HUES64 (cell line): ENCODE data around the gene MFAP4.
A peak's percentile ranks its signal among the peaks of the same experiment; 100 is the strongest.
"Not testable (repeated sequence)": the region's sequence is repeated elsewhere in the genome, so short reads cannot be mapped to it uniquely, and the experiment has no call there.

Experiments used
- H3K27ac ChIP-seq: 2 replicates; pipeline ENCODE4 v1.7.0; 2013; ENCODE audit warnings: low read depth, low read length, inconsistent platforms
- H3K27me3 ChIP-seq: 2 replicates; pipeline ENCODE4 v1.6.1; 2013; ENCODE audit warnings: mild to moderate bottlenecking, low read length; ENCODE audit not compliant: insufficient read depth
- H3K36me3 ChIP-seq: 2 replicates; pipeline ENCODE4 v1.6.1; 2013; ENCODE audit warnings: mild to moderate bottlenecking, low read length; ENCODE audit not compliant: insufficient read depth
- H3K4me1 ChIP-seq: 2 replicates; pipeline ENCODE4 v1.6.1; 2013; ENCODE audit warnings: mild to moderate bottlenecking, low read length, moderate library complexity; ENCODE audit not compliant: insufficient read depth
- H3K4me3 ChIP-seq: 2 replicates; pipeline ENCODE4 v1.5.1; 2013; ENCODE audit warnings: mild to moderate bottlenecking, low read length, moderate library complexity
- H3K9ac ChIP-seq: 2 replicates; pipeline ENCODE4 v1.6.1; 2013; ENCODE audit warnings: mild to moderate bottlenecking, low read depth, low read length
- H3K9me3 ChIP-seq: 2 replicates; pipeline ENCODE4 v1.6.1; 2013; ENCODE audit warnings: low read depth, low read length; ENCODE audit not compliant: insufficient read depth
- WGBS: fragments of 150-250, 120-280 bp; methylation state at CpG from one replicate; pipeline ENCODE4 v1.1.7; 2013; ENCODE audit warnings: missing lambda C conversion rate; 5-methylcytosine and 5-hydroxymethylcytosine counted together

The MFAP4 gene

DNA sequence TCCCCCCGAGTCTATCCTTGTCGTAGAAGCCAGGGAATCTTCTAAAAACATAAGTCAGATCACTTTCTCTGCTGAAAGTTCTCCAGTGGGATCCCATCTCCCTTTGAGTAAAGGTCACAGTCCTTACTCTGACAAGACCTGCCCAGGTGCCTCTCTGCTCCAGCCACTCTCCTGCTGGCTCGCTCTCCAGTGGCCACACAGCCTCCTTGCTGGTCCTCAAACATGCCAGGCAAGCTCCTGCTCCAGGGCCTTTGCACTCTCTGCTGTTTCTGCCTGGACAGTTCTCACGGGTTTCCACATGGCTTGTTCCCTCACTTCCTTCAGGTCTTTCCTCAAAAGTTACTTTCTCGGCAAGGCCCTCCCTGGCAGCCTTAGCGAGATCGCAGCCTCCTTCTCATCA is 27.8 kb downstream of the MFAP4 start:
- WGBS, result 92% methylated on average over 7 of the region's 7 CpGs
- peaks cover 1% of the 10 kb centered on the region; the same call in 1 of the 2 replicates for H3K4me1 ChIP-seq
- no peak overlapping the region for H3K4me3 ChIP-seq
- no peaks in the 10 kb centered on the region for H3K27me3 ChIP-seq
- H3K9me3 ChIP-seq, result no peaks in the 10 kb centered on the region
- H3K36me3 ChIP-seq, result peaks cover 11% of the 10 kb centered on the region; the same call in 1 of the 2 replicates
- no peak overlapping the region for H3K9ac ChIP-seq
- H3K27ac ChIP-seq, result no peak overlapping the region

DNA sequence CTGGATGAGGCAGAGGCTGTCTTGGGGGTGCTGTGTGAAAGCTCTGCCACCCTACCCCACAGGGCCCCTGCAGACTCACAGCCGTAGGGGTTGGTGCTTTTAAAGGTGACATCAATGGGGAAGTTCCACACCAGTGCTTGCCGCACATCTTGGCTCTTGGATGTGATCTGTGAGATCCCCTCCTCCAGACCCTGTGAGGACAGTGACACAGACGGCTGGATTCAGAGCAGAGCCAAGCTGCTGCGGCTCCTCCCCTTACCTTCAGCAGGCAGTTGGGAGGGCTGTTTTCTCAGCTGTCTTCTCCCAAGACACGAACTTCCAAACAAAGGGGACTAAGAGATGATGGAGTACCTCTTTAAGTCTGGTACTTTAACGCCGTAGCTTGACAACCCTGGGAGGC is 29.2 kb downstream of the MFAP4 start:
- Histone ChIP-seq H3K27me3 (no peaks in the 10 kb centered on the region), H3K4me3 (no peak overlapping the region), H3K4me1 (peaks cover 3% of the 10 kb centered on the region; the same call in 1 of the 2 replicates), H3K9me3 (no peaks in the 10 kb centered on the region), H3K36me3 (peaks cover 11% of the 10 kb centered on the region; the same call in 1 of the 2 replicates), H3K27ac (no peak overlapping the region), H3K9ac (no peak overlapping the region)
- 92% methylated on average over 7 of the region's 7 CpGs for WGBS

DNA sequence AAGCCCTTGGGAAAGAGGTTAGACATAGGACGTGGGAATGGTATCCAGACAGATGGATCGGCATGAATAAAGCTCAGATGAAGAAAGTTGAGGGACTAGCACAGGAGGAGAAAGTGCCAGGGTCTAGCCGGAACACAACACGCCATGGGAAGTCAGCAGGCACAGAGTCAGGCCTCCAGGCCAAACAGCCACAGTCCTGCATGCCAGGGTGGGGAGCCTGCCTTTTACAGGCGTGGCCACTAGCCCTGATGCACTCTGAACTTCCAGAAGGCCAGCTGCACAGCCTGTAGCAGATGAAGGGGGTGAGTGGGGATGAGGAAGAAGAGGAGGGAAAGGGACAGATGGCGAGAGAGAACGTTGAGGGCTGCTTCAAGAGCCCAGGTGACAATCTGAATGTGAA is 29.6 kb downstream of the MFAP4 start:
- Histone ChIP-seq H3K27ac (no peak overlapping the region), H3K4me1 (peaks cover 3% of the 10 kb centered on the region; the same call in 1 of the 2 replicates), H3K36me3 (peaks cover 11% of the 10 kb centered on the region; the same call in 1 of the 2 replicates), H3K27me3 (no peaks in the 10 kb centered on the region), H3K9ac (no peak overlapping the region), H3K4me3 (no peak overlapping the region), H3K9me3 (no peaks in the 10 kb centered on the region)
- WGBS, result 92% methylated on average over 7 of the region's 7 CpGs

DNA sequence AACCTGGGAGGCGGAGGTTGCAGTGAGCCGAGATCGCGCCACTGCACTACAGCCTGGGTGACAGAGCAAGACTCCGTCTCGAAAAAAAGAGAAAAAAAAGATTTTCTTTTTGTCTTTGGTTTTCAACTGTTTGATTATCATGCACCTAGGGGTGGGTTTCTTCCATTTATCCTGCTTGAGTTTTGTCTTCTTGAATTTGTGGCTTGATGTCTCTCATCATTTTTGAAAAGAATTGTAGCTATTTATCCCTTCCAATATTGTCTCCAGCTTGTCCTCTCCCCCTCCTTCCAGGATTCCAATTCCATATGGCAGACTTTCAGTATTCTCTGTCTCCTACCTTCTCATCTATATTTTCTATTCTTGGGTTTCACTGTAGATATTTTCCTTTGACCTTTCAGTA is 32.2 kb downstream of the MFAP4 start:
- WGBS, result 78% methylated on average over 6 of the region's 6 CpGs
- no peak overlapping the region for H3K27ac ChIP-seq

DNA sequence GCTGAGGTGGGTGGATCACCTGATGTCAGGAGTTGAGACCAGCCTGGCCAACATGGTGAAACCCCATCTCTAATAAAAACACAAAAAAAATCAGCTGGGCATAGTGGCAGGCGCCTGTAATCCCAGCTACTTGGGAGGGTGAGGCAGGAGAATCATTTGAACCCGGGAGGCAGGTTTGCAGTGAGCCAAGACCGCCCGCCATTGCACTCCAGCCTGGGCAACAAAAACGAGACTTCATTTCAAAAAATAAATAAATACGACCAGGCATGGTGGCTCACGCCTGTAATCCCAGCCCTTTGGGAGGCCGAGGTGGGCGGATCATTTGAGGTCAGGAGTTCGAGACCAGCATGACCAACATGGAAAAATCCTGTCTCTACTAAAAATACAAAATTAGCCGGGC is 33.6 kb downstream of the MFAP4 start:
- peaks cover 11% of the 10 kb centered on the region; the same call in 1 of the 2 replicates for H3K36me3 ChIP-seq
- H3K4me1 ChIP-seq, H3K27ac ChIP-seq, H3K4me3 ChIP-seq, H3K9me3 ChIP-seq, H3K27me3 ChIP-seq, H3K9ac ChIP-seq: not testable (repeated sequence)
- WGBS, result 92% methylated on average over 11 of the region's 11 CpGs

More for the DNA sequence above, 32.2 kb downstream of the MFAP4 start:
- Histone ChIP-seq H3K36me3 (peaks cover 11% of the 10 kb centered on the region; the same call in 1 of the 2 replicates), H3K4me3 (no peak overlapping the region), H3K9me3 (no peaks in the 10 kb centered on the region), H3K27me3 (no peaks in the 10 kb centered on the region), H3K4me1 (peaks cover 3% of the 10 kb centered on the region; the same call in 1 of the 2 replicates), H3K9ac (no peak overlapping the region)

DNA sequence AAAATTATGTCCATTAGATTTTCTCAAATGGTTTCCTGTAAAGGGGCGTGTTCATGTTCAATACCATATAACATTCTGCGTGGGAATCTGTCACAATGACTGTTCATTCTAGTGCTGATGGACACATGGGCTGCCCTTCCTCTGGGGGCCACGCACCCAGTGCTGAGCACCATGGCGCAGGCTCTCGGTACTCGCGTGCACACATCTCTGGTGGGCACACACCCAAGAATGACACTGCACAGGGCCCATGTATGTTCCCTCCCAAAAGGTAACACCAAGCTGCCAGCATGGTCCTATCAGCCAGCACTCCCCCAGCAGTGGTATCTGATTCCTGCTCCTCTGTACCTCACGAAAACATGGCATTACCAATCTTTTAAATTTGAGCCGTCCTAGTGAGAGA is 38.2 kb downstream of the MFAP4 start:
- peaks cover 8% of the 10 kb centered on the region; the same call in 1 of the 2 replicates for H3K36me3 ChIP-seq
- no peak overlapping the region for H3K27ac ChIP-seq
- 98% methylated on average over 9 of the region's 9 CpGs for WGBS
- no peak overlapping the region for H3K9ac ChIP-seq
- no peaks in the 10 kb centered on the region for H3K9me3 ChIP-seq
- H3K4me1 ChIP-seq, result no peaks in the 10 kb centered on the region
- no peak overlapping the region for H3K4me3 ChIP-seq
- H3K27me3 ChIP-seq, result no peaks in the 10 kb centered on the region

DNA sequence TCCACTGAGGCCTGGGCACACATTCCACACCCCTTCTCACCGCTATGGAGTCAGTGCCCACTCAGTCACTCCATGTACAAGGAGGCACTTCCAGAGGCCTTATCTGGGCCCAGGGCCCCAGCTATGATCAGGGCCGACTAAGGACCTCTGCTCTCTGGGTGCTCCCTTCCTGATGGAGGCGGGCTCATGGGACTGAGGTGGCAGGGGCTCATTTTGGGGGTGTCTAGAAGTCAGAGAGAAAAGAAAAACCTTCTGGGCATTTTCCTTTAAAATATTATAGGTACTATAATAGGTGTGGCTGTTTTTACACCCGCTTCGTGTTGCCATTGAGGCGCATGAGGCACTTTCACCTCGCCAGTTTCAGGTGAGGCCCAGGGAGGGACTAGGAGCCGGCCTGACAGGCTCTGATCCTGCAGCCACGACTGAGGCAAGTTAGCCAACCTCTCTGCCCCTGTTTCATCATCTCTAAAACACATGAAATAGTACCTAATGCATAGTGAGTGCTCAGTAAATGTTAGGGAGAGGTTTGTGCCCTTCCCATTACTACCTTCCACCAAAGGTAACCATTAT is 38.8 kb downstream of the MFAP4 start:
- Histone ChIP-seq H3K4me1 (no peaks in the 10 kb centered on the region), H3K9ac (no peak overlapping the region), H3K27me3 (no peaks in the 10 kb centered on the region), H3K4me3 (no peak overlapping the region), H3K27ac (no peak overlapping the region), H3K9me3 (no peaks in the 10 kb centered on the region), H3K36me3 (peaks cover 8% of the 10 kb centered on the region; the same call in 1 of the 2 replicates)
- 93% methylated on average over 9 of the region's 9 CpGs for WGBS

DNA sequence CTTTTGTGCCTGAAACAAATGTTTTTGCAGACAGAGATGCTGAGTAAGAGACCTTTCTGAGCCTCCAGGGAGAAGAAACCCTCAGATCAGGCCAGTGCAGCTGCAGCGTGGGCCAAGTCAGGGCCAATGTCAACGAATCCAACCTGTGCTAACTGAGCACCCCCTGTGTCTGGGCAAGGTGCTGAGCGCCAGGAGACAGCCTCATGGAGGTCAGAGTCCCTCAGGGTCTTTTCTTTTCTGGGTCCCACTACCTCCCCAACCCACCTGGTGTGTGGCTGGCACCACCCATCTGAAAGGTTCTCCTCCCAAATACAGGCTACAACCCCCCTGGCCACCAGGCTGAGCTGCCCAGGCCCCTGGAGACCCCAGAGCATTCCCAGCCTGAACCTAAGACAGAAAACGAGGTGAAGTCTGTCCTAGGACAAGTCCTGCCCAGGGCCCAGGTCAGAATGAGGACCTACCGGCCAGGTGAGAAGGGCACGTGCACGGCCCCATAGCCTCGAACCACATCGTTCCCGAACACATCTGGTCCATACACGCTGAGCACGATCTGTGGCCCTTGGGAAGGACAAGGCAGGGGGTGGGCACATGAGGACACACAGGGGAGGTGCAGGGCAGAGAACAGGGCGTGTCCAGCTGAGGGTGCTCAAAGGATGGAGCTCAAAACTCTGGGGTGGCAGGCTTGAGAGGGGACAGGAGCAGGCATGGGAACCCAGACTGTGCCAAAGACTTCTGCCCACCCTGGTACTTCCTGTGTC is 39.5 kb downstream of the MFAP4 start:
- Histone ChIP-seq H3K27ac (no peak overlapping the region), H3K27me3 (no peaks in the 10 kb centered on the region), H3K4me1 (no peaks in the 10 kb centered on the region), H3K4me3 (no peak overlapping the region), H3K9me3 (no peaks in the 10 kb centered on the region), H3K36me3 (peaks cover 8% of the 10 kb centered on the region; the same call in 1 of the 2 replicates), H3K9ac (0 out of 2 replicates have a peak overlapping the region, but pooled peaks have one; percentile 3)
- 94% methylated on average over 13 of the region's 13 CpGs for WGBS

DNA sequence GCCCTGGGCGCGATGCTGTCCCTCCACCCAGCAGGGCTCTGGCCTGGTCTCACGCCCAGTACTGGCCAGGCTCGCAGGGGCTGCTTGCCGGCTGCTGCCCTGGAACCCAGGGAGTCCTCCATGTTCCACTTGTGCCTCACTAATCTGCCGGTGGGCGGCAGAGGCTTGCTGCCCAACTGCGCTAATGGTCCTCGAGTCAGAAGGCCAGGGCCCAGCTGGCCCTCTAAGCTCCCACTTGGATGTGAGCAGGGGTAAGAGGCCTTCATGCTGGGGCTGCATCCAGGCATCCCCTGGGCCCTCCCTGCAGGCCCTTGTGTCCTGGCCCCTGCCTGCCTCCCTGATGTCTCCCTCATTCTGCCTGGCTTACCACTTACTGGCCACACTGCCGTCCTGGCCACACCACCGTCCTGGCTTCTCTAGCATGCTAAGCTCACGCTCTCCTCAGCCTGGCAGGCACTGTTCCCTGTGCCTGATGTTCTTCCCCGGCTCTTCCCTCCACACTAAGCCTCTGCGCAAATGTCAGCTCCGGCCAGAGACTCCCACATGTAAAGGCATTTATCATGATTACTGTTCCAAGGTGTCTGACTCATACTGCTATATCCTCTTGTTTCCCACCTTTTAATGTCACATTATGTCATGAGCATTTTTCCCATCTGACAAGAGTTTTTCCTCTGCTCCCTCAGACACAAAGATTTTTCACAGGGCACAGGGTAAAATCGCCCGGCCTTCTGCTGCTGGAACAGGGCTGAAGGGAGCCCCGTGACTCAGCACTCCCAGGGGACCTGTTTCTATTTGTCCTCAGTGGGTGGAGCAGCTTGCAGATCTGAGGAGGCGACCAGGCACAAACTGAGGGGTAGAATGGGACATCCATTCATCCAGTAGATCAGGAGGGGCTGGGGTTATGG is 40.4 kb downstream of the MFAP4 start:
- H3K4me1 ChIP-seq, result peaks cover 4% of the 10 kb centered on the region; the same call in 1 of the 2 replicates
- peaks cover 8% of the 10 kb centered on the region; the same call in 1 of the 2 replicates for H3K36me3 ChIP-seq
- H3K9ac ChIP-seq, result 0 out of 2 replicates have a peak overlapping the region, but pooled peaks have one; percentile 3
- 91% methylated on average over 19 of the region's 19 CpGs for WGBS
- H3K27ac ChIP-seq, result no peak overlapping the region
- no peaks in the 10 kb centered on the region for H3K9me3 ChIP-seq
- H3K4me3 ChIP-seq, result no peak overlapping the region
- no peaks in the 10 kb centered on the region for H3K27me3 ChIP-seq

DNA sequence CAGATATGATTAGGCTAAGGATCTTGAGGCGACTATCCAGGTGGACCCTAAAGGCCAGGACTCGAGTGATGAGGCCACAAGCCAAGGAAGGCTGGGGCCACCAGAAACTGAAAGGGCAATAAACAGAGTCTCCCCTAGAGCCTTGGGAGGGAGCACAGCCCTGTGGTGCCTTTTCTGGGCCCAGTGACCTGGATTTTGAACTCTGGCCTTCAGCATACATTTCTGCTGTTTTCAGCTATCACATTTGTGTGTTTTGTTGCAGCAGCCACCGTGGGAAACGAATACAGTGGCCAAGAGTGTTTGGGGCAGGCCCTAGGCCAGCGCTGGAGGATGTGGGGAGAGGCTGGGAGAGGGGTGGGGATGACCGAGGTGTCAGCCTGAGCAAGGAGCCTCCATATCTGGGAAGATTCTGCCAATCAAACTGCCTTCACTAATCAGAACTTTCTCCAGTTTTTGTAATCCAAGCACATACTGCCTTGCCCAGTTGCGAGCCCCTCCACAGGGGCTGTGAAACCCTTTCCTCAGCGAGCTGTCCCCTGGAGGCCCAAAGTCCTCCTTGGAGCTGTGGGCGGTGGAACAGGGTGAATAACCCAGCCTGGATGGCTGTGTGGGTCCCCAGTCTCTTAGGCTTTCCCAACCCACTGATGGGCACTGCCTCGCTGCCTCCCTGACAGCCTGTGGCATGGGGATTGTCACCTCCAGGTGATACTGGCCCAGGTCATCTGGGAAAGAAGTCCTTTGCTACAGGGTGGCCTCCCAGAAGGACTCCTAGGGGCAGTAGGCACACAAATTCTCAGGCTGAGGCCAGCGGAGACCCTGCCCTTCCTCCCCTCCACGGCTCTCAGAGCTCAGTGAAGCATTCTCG is 41.3 kb downstream of the MFAP4 start:
- peaks cover 4% of the 10 kb centered on the region; the same call in 1 of the 2 replicates for H3K4me1 ChIP-seq
- peaks cover 8% of the 10 kb centered on the region; the same call in 1 of the 2 replicates for H3K36me3 ChIP-seq
- no peaks in the 10 kb centered on the region for H3K9me3 ChIP-seq
- WGBS, result 95% methylated on average over 13 of the region's 13 CpGs
- H3K4me3 ChIP-seq, result no peak overlapping the region
- no peaks in the 10 kb centered on the region for H3K27me3 ChIP-seq
- H3K9ac ChIP-seq, result no peak overlapping the region
- no peak overlapping the region for H3K27ac ChIP-seq
